Trophoblast cell (in vitro differentiated cells and primary cell): ENCODE data around the gene VPS13D.

Source experiments
- DNase-seq, 2 donors: peaks; one replicate each; pipeline ENCODE4 v3.0.0-alpha.2; 2016
- H2AFZ ChIP-seq: 2 replicates; pipeline ENCODE4 v1.6.1; 2013; ENCODE audit warnings: low read length, moderate library complexity, mild to moderate bottlenecking; ENCODE audit not compliant: insufficient read depth, poor library complexity
- H2AK5ac ChIP-seq: 2 replicates; pipeline ENCODE4 v1.6.1; 2013; ENCODE audit warnings: mild to moderate bottlenecking, low read length
- H2BK120ac ChIP-seq: 2 replicates; pipeline ENCODE4 v1.6.1; 2013; ENCODE audit warnings: low read length, mild to moderate bottlenecking, moderate library complexity; ENCODE audit not compliant: insufficient read depth, poor library complexity
- H2BK12ac ChIP-seq: 2 replicates; pipeline ENCODE4 v1.6.1; 2013; ENCODE audit warnings: mild to moderate bottlenecking, low read length, moderate library complexity
- H2BK5ac ChIP-seq: 2 replicates; pipeline ENCODE4 v1.6.1; 2013; ENCODE audit warnings: low read length, low read depth, moderate library complexity, mild to moderate bottlenecking; ENCODE audit not compliant: poor library complexity
- H3K14ac ChIP-seq: 2 replicates; pipeline ENCODE4 v1.6.1; 2013; ENCODE audit warnings: mild to moderate bottlenecking, low read length
- H3K18ac ChIP-seq: 2 replicates; pipeline ENCODE4 v1.6.1; 2013; ENCODE audit warnings: mild to moderate bottlenecking, low read length
- H3K23ac ChIP-seq: 2 replicates; pipeline ENCODE4 v1.6.1; 2013; ENCODE audit warnings: low read length
- H3K27ac ChIP-seq: 2 replicates; pipeline ENCODE4 v1.5.1; 2013; ENCODE audit warnings: low read depth, mild to moderate bottlenecking, inconsistent platforms, low read length, moderate library complexity
- H3K27me3 ChIP-seq: 2 replicates; pipeline ENCODE4 v1.6.1; 2013; ENCODE audit warnings: inconsistent platforms, mild to moderate bottlenecking, low read length, moderate library complexity; ENCODE audit not compliant: insufficient read depth
- H3K36me3 ChIP-seq, 2 experiments: 1 replicate in 1 of 2; 2 replicates in 1 of 2; pipeline ENCODE4 v1.6.1; 2013; ENCODE audit warnings: low read length in 2 of 2, mild to moderate bottlenecking in 2 of 2, moderate library complexity in 1 of 2; ENCODE audit not compliant: insufficient read depth in 2 of 2, control insufficient read depth in 1 of 2
- H3K4ac ChIP-seq: 2 replicates; pipeline ENCODE4 v1.6.1; 2013; ENCODE audit warnings: low read depth, mild to moderate bottlenecking, low read length, moderate library complexity
- H3K4me1 ChIP-seq, 2 experiments: 1 replicate in 1 of 2; 2 replicates in 1 of 2; pipeline ENCODE4 v1.6.1; 2013; ENCODE audit warnings: low read length in 2 of 2, mild to moderate bottlenecking in 2 of 2, moderate library complexity in 1 of 2; ENCODE audit not compliant: insufficient read depth in 2 of 2, control insufficient read depth in 1 of 2
- H3K4me2 ChIP-seq: 2 replicates; pipeline ENCODE4 v1.6.1; 2013; ENCODE audit warnings: inconsistent platforms, mild to moderate bottlenecking, low read length, moderate library complexity
- H3K4me3 ChIP-seq: 2 replicates; pipeline ENCODE4 v1.5.1; 2013; ENCODE audit warnings: mild to moderate bottlenecking, low read depth, low read length, inconsistent platforms
- H3K79me1 ChIP-seq: one replicate; pipeline ENCODE4 v1.6.1; 2013; ENCODE audit warnings: low read length
- H3K79me2 ChIP-seq: 2 replicates; pipeline ENCODE4 v1.6.1; 2013; ENCODE audit warnings: low read length, mild to moderate bottlenecking; ENCODE audit not compliant: control insufficient read depth, insufficient read depth, poor library complexity
- H3K9ac ChIP-seq: 2 replicates; pipeline ENCODE4 v1.6.1; 2013; ENCODE audit warnings: mild to moderate bottlenecking, low read length
- H3K9me3 ChIP-seq: 2 replicates; pipeline ENCODE4 v1.6.1; 2013; ENCODE audit warnings: low read depth, mild to moderate bottlenecking, control low read depth, inconsistent platforms, low read length; ENCODE audit not compliant: insufficient read depth
- H4K12ac ChIP-seq: 2 replicates; pipeline ENCODE4 v1.6.1; 2013; ENCODE audit warnings: low read depth, mild to moderate bottlenecking, low read length, moderate library complexity
- H4K8ac ChIP-seq: 2 replicates; pipeline ENCODE4 v1.6.1; 2013; ENCODE audit warnings: low read depth, mild to moderate bottlenecking, low read length, moderate library complexity
- H4K91ac ChIP-seq: one replicate; pipeline ENCODE4 v1.6.1; 2013; ENCODE audit warnings: low read depth, mild to moderate bottlenecking, low read length, moderate library complexity
- WGBS: extraction: QIAGEN DNeasy Blood & Tissue Kit; methylation state at CpG from one replicate; pipeline ENCODE4 v1.1.7; 2013; ENCODE audit warnings: missing lambda C conversion rate; ENCODE audit not compliant: insufficient read length, insufficient coverage; ENCODE audit errors: extremely low coverage; 5-methylcytosine and 5-hydroxymethylcytosine counted together

The VPS13D gene

DNA sequence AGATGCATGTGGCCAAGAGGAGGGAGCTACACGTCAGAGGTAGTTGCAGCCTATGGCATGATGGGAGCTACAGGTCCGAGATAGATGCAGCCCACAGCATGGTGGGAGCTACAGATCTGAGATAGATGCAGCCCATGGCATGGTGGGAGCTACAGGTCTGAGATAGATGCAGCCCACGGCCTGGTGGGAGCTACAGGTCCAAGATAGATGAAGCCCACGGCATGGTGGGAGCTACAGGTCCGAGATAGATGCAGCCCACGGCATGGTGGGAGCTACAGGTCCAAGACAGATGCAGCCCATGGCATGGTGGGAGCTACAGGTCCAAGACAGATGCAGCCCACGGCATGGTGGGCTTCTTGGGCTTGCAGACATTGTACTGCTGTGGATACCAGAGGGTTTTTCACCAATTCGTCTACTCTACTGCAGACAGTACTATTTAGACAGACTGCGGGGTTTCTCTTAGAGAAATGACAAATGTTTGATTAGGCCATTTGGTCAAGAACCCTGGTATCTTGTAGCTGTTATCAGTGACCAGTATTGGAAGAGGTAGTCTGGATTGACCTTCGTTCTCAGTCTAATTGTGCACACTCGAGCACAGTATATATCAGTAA, 260.8 kb downstream of the VPS13D start:
- no peak for DNase-seq
- no peak overlapping the region for H3K4me3 ChIP-seq
- no peak overlapping the region for H2BK5ac ChIP-seq
- H3K4ac ChIP-seq: no peak overlapping the region
- no peak overlapping the region for H3K9ac ChIP-seq
- H2BK12ac ChIP-seq: no peak overlapping the region
- H2AFZ ChIP-seq: no peak overlapping the region
- no peaks in the 10 kb centered on the region for H3K27me3 ChIP-seq
- no peak overlapping the region for H4K91ac ChIP-seq
- no CpG with 5 or more reads among the region's 11 CpGs for WGBS
- H3K79me2 ChIP-seq: peaks cover 2% of the 10 kb centered on the region
- H3K79me1 ChIP-seq: peaks cover 17% of the 10 kb centered on the region
- H2BK120ac ChIP-seq: no peak overlapping the region
- H3K4me2 ChIP-seq: no peak overlapping the region
- no peak overlapping the region for H3K27ac ChIP-seq
- peaks cover 0 to 2% of the 10 kb centered on the region in 2 experiments for H3K36me3 ChIP-seq
- no peak overlapping the region for H3K18ac ChIP-seq
- H3K14ac ChIP-seq: no peak overlapping the region
- H3K9me3 ChIP-seq: peaks cover 5% of the 10 kb centered on the region
- no peak overlapping the region for H4K12ac ChIP-seq
- no peak overlapping the region for H4K8ac ChIP-seq
- H3K4me1 ChIP-seq: peaks cover 21 to 26% of the 10 kb centered on the region in 2 experiments
- H2AK5ac ChIP-seq: no peak overlapping the region
- H3K23ac ChIP-seq: no peak overlapping the region

DNA sequence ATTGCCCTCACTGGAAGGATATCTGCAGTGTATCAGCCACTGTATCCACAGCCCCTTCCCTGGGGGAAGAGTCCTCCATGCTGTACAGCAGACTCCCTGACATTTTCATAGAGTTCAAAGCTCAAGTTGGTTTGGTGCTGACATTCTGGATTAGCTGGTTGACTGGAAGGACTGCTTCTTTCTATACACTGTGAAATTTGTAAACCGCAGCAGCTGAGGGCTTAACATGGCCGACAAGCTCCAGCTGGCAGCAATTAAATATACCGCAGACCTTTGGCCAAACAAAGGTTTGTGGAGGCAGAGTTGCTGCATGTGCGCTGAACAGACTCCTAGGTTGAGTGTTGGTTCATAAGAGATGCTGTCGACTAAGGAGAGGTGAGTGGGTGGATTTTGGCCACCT, 261.8 kb downstream of the VPS13D start:
- Histone ChIP-seq H3K4me3 (no peak overlapping the region), H2BK5ac (no peak overlapping the region), H3K9me3 (peaks cover 3% of the 10 kb centered on the region), H3K4ac (no peak overlapping the region), H2BK120ac (no peak overlapping the region), H3K27ac (no peak overlapping the region), H3K23ac (no peak overlapping the region), H3K14ac (no peak overlapping the region), H3K9ac (no peak overlapping the region), H3K79me2 (no peaks in the 10 kb centered on the region), H2BK12ac (no peak overlapping the region), H3K36me3 (peaks cover 0 to 2% of the 10 kb centered on the region in 2 experiments), H3K4me2 (no peak overlapping the region), H3K18ac (no peak overlapping the region), H4K91ac (no peak overlapping the region), H3K27me3 (no peaks in the 10 kb centered on the region), H2AK5ac (no peak overlapping the region), H4K12ac (no peak overlapping the region), H2AFZ (no peak overlapping the region), H4K8ac (no peak overlapping the region), H3K79me1 (peaks cover 11% of the 10 kb centered on the region), H3K4me1 (peaks cover 18 to 23% of the 10 kb centered on the region in 2 experiments)
- DNase-seq: no peak
- WGBS: no CpG with 5 or more reads among the region's 5 CpGs

DNA sequence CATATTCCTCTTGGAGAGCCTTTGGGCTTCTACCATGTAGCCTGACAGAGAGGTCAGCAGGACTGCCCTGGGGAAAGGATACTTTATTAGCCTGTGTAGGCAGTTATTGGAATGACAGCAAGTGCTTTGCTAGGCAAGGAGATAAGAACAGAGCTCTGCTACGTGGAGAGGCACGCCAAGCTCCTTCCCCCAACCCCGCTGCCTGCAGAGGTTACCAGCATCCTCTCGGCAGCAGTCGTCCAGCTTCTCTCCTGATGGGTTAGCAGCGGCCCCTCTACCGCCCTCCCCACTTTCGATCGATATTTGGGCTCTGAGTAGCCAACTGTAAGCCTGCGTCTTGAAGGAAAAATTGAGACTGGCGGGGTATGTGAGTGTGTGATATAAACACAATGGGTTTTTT, 265.9 kb downstream of the VPS13D start:
- H2BK12ac ChIP-seq: no peak overlapping the region
- H3K4ac ChIP-seq: no peak overlapping the region
- WGBS: no CpG with 5 or more reads among the region's 11 CpGs
- peaks cover 0 to 3% of the 10 kb centered on the region in 2 experiments for H3K36me3 ChIP-seq
- H3K14ac ChIP-seq: no peak overlapping the region
- peak overlapping the region; percentile 83 for H3K27ac ChIP-seq
- no peak overlapping the region for H3K18ac ChIP-seq
- H2BK120ac ChIP-seq: peak overlapping the region; percentile 63
- H4K8ac ChIP-seq: no peak overlapping the region
- H3K27me3 ChIP-seq: no peaks in the 10 kb centered on the region
- H3K4me1 ChIP-seq: peaks cover 20 to 26% of the 10 kb centered on the region in 2 experiments
- peaks cover 9% of the 10 kb centered on the region for H3K79me1 ChIP-seq
- H3K79me2 ChIP-seq: no peaks in the 10 kb centered on the region
- H2BK5ac ChIP-seq: no peak overlapping the region
- peak overlapping the region; percentile 4 for H3K4me2 ChIP-seq
- H2AK5ac ChIP-seq: no peak overlapping the region
- H3K9ac ChIP-seq: no peak overlapping the region
- no peak overlapping the region for H4K91ac ChIP-seq
- no peaks in the 10 kb centered on the region for H3K9me3 ChIP-seq
- H4K12ac ChIP-seq: no peak overlapping the region
- H2AFZ ChIP-seq: no peak overlapping the region
- DNase-seq: peak; percentile 69 to 71
- H3K23ac ChIP-seq: no peak overlapping the region
- H3K4me3 ChIP-seq: no peak overlapping the region

DNA sequence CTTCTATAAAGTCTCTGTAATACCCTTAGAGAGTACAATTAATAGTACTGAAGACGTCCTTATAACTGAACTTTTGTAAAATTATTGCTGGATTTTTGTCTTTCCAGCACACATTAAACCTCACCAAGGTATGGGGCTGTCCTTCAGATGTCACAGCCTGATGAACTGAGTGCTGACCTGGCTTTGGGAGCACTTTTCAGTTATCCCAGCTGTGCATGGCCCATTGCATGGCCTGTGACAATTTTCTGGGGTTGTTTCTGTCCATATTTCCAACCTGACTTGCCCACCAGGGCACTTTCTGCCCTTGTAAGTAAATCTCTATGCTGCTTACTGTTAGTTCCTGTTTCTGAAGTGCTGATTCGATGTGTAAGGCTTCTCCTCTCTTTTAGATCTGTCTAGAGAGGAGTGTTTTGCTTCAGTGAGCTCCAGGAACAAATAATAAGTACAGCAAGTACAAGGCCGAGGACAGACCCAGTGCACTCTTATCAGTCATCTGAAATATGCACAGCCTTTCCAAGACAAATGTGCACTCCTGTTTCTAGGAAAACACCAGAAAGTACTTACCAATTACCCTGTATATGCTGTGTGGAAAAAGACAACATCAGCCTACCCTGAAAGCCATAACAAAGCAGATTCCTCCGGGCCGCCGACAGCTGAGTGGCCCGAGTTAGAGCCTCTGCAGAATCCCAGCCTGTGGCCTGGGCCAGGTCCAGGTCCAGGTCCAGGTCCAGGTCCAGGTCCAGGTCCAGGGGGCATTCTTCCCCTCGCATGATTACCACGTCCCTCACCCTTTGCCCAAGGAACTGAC, 266.5 kb downstream of the VPS13D start:
- peak overlapping the region; percentile 58 for H2BK5ac ChIP-seq
- H3K4me3 ChIP-seq: no peak overlapping the region
- no peak overlapping the region for H2AFZ ChIP-seq
- peak overlapping the region; percentile 40 for H3K14ac ChIP-seq
- H3K79me1 ChIP-seq: peaks cover 9% of the 10 kb centered on the region
- no peak overlapping the region for H4K8ac ChIP-seq
- H3K27me3 ChIP-seq: no peaks in the 10 kb centered on the region
- peak overlapping the region; percentile 43 for H4K91ac ChIP-seq
- no peak overlapping the region for H3K4me2 ChIP-seq
- H2BK120ac ChIP-seq: no peak overlapping the region
- H3K18ac ChIP-seq: no peak overlapping the region
- H3K4me1 ChIP-seq: peaks cover 20 to 26% of the 10 kb centered on the region in 2 experiments
- no peaks in the 10 kb centered on the region for H3K9me3 ChIP-seq
- H3K9ac ChIP-seq: no peak overlapping the region
- H2AK5ac ChIP-seq: no peak overlapping the region
- peak; percentile 42 to 58 for DNase-seq
- H2BK12ac ChIP-seq: peak overlapping the region; percentile 73
- H3K36me3 ChIP-seq: peaks cover 0 to 3% of the 10 kb centered on the region in 2 experiments
- H3K27ac ChIP-seq: peak overlapping the region; percentile 83
- no peak overlapping the region for H3K23ac ChIP-seq
- H4K12ac ChIP-seq: no peak overlapping the region
- WGBS: no CpG with 5 or more reads among the region's 9 CpGs
- H3K79me2 ChIP-seq: no peaks in the 10 kb centered on the region
- H3K4ac ChIP-seq: no peak overlapping the region
